ENCODE data around the gene LRRC38. TPM values are rescaled to one million over a fixed set of nuclear protein-coding genes. Genes with fewer than 3 reads are reported as not detected.

Gene LRRC38
- total and polyA plus RNA-seq, 2 donors (not counting 1 experiment from before 2014, with no cell fraction given), result not detected

- Histone ChIP-seq H2AFZ (ENCODE audit: insufficient read depth, low read depth, low read length, poor library complexity, severe bottlenecking) (no peak overlapping the region), H3K9ac (ENCODE audit: low read length) (no peak overlapping the region), H4K20me1 (ENCODE audit: control insufficient read depth, insufficient read depth, low read length, poor library complexity, severe bottlenecking) (no peaks in the 10 kb centered on the region), H3K79me2 (ENCODE audit: control insufficient read depth, insufficient read depth, low read length) (no peaks in the 10 kb centered on the region), H3K4me1 (ENCODE audit: control insufficient read depth in 2 of 2, insufficient read depth in 2 of 2, low read length in 2 of 2) (no peaks in the 10 kb centered on the region), H3K4me2 (replicated peaks; ENCODE audit: low read depth, low read length, poor library complexity, severe bottlenecking) (no peak overlapping the region), H3K4me3 (ENCODE audit: control extremely low read depth in 1 of 5, extremely low read depth in 1 of 5, insufficient read depth in 1 of 5, low read depth in 2 of 5, low read length in 4 of 5) (no peak overlapping the region), H3K27me3 (replicated peaks in 1 of 4; ENCODE audit: control extremely low read depth in 1 of 4, control insufficient read depth in 3 of 4, insufficient read depth in 4 of 4, low read length in 3 of 4) (peaks cover 0 to 2% (median 0%) of the 10 kb centered on the region in 4 experiments), H3K27ac (ENCODE audit: low read length in 2 of 2) (no peak overlapping the region), H3K36me3 (replicated peaks in 1 of 2; ENCODE audit: control extremely low read depth in 1 of 2, control insufficient read depth in 1 of 2, extremely low read depth in 1 of 2, insufficient read depth in 2 of 2, low read length in 1 of 2) (no peaks in the 10 kb centered on the region), H3K9me3 (ENCODE audit: control extremely low read depth in 1 of 3, control insufficient read depth in 2 of 3, insufficient read depth in 1 of 3, low read length in 2 of 3) (no peaks in the 10 kb centered on the region)
- CTCF ChIA-PET, result no interaction called here
- Mint-ChIP-seq H3K9me3 (ENCODE audit: insufficient read depth) (no peaks in the 10 kb centered on the region), H3K4me1 (no peaks in the 10 kb centered on the region), H3K27me3 (peaks cover 24% of the 10 kb centered on the region), H3K4me3 (no peak overlapping the region), H3K27ac (no peak overlapping the region)
- WGBS (ENCODE audit: insufficient coverage), result 95% methylated on average over 6 of the region's 6 CpGs
- ATAC-seq (ENCODE audit: low read depth) (no peak), DNase-seq (no peak)
- intact Hi-C loops (cut with micrococcal nuclease), result no loop called here
- POLR2A ChIA-PET, result no interaction called here
- no peak for TF ChIP-seq EZH2 (IDR thresholded peaks at IDR 0.05; ENCODE audit: borderline replicate concordance, insufficient read depth, low read depth, low read length, poor library complexity, severe bottlenecking)
- no peak for TF ChIP-seq CTCF (IDR thresholded peaks at IDR 0.05)
Observed at GRCh38 chr1:13560541-13560940, 46.7 kb upstream of the LRRC38 start.

- Mint-ChIP-seq H3K4me3 (no peak overlapping the region), H3K9me3 (ENCODE audit: insufficient read depth) (no peaks in the 10 kb centered on the region), H3K4me1 (no peaks in the 10 kb centered on the region), H3K27me3 (peaks cover 13% of the 10 kb centered on the region), H3K27ac (no peak overlapping the region)
- H3K27me3 ChIP-seq (replicated peaks in 1 of 4; ENCODE audit: control extremely low read depth in 1 of 4, control insufficient read depth in 3 of 4, insufficient read depth in 4 of 4, low read length in 3 of 4), result peaks cover 0 to 2% (median 0%) of the 10 kb centered on the region in 4 experiments
- POLR2A ChIA-PET, result no interaction called here
- no peak for DNase-seq
- H2AFZ ChIP-seq (ENCODE audit: insufficient read depth, low read depth, low read length, poor library complexity, severe bottlenecking), result no peak overlapping the region
- no peak overlapping the region for H3K27ac ChIP-seq (ENCODE audit: low read length in 2 of 2)
- H3K4me1 ChIP-seq (ENCODE audit: control insufficient read depth in 2 of 2, insufficient read depth in 2 of 2, low read length in 2 of 2), result no peaks in the 10 kb centered on the region
- intact Hi-C loops (cut with micrococcal nuclease), result no loop called here
- TF ChIP-seq CTCF (IDR thresholded peaks at IDR 0.05) (no peak), EZH2 (IDR thresholded peaks at IDR 0.05; ENCODE audit: borderline replicate concordance, insufficient read depth, low read depth, low read length, poor library complexity, severe bottlenecking) (no peak)
- no peaks in the 10 kb centered on the region for H3K36me3 ChIP-seq (replicated peaks in 1 of 2; ENCODE audit: control extremely low read depth in 1 of 2, control insufficient read depth in 1 of 2, extremely low read depth in 1 of 2, insufficient read depth in 2 of 2, low read length in 1 of 2)
- no peak overlapping the region for H3K4me2 ChIP-seq (replicated peaks; ENCODE audit: low read depth, low read length, poor library complexity, severe bottlenecking)
- WGBS (ENCODE audit: insufficient coverage), result no CpG with 5 or more reads among the region's 6 CpGs
- CTCF ChIA-PET, result no interaction called here
- H3K9ac ChIP-seq (ENCODE audit: low read length), result no peak overlapping the region
- peaks cover 0 to 5% (median 0%) of the 10 kb centered on the region in 3 donors for H3K9me3 ChIP-seq (ENCODE audit: control extremely low read depth in 1 of 3, control insufficient read depth in 2 of 3, insufficient read depth in 1 of 3, low read length in 2 of 3)
- no peaks in the 10 kb centered on the region for H4K20me1 ChIP-seq (ENCODE audit: control insufficient read depth, insufficient read depth, low read length, poor library complexity, severe bottlenecking)
- no peak overlapping the region for H3K4me3 ChIP-seq (ENCODE audit: control extremely low read depth in 1 of 5, extremely low read depth in 1 of 5, insufficient read depth in 1 of 5, low read depth in 2 of 5, low read length in 4 of 5)
- H3K79me2 ChIP-seq (ENCODE audit: control insufficient read depth, insufficient read depth, low read length), result no peaks in the 10 kb centered on the region
- no peak for ATAC-seq (ENCODE audit: low read depth)
Observed at GRCh38 chr1:13556224-13556764, 42.5 kb upstream of the LRRC38 start.

All from B cell (primary cell).